ENCODE measurements around the gene SLC6A8.
A peak's percentile ranks its signal among the peaks of the same experiment; 100 is the strongest.

Gene SLC6A8

GRCh38 chrX:153687121-153688039 lies at the start of gene SLC6A8:
Gene SLC6A8 (plus strand): TSS chrX:153687926. CDS start chrX:153688575, 649 bp downstream.
- peaks cover 19% of the 10 kb centered on the region for H3K27me3 ChIP-seq
- H3K9ac ChIP-seq, result no peak within 1 kb of the TSS
- TF ChIP-seq Cebpa-rat (IDR thresholded peaks at IDR 0.05), result no peak
- H3K4me2 ChIP-seq, result peak within 1 kb of the TSS; percentile 73
- peaks cover 25% of the 10 kb centered on the region for H4K20me1 ChIP-seq
- H3K4me3 ChIP-seq, result peak within 1 kb of the TSS; percentile 65
- no peaks in the 10 kb centered on the region for H3K36me3 ChIP-seq
- H3K4me1 ChIP-seq, result peaks cover 17% of the 10 kb centered on the region
- peaks cover 50% of the 10 kb centered on the region for H3K9me3 ChIP-seq
- H3K27ac ChIP-seq, result no peak within 1 kb of the TSS

DNA sequence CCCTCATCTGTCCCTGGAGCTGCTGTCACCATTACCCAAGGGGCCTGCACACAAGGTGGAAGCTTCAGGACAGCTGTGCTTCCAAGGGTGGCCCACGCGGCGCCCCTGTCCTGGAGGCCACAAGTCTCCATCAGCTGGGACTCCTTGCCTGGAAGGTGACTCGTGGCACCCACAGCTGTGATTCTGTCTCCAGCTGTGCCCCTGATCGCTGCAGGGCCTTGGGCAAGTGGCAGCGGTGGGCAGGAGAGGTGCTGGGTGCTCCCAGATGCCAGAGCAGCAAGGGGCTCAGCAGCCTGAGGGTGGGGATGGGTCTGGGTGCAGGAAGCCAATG lies 49.7 kb upstream of the SLC6A8 start:
- peaks cover 51% of the 10 kb centered on the region for H3K27me3 ChIP-seq

DNA sequence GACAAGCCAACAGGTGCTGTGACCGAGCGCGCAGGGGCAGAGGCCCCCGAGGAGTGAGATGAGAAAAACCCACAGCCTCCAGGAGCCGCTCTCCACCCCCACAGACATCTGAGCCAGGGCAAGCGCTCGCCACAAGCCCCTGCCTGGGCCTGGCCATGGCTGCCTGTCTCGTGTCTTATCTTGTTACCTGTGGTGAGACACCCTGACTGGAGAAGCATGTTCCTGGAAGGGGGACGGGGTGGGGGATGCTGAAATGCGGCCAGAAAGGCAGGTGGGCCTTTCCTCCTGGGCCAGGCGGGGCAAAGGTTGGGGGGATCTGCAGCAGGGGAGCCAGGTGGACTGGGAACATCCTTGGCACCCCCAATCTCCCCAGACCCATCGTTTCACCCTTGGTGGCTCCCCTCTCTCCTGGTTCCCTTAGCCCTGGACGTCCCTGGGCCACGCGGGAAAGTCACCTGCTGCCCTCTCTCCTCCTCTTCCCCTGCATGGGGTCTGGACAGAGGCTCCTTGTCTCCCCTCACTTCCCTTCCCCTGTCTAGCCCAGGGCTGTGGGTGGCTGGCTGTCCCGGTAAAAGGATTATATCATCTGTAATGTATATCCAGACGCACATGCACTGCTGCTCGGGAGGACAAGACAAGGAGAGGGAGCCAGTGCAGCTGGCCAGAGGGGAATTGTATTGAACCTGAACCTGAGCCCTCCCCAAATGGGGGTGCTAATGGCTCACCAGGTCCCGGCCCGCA lies 49.1 kb upstream of the SLC6A8 start:
- Histone ChIP-seq H3K36me3 (no peaks in the 10 kb centered on the region), H3K4me2 (peak overlapping the region; percentile 80), H3K4me3 (no peak overlapping the region), H3K27me3 (peaks cover 52% of the 10 kb centered on the region), H3K27ac (no peak overlapping the region), H3K4me1 (peaks cover 76% of the 10 kb centered on the region), H3K9me3 (peaks cover 10% of the 10 kb centered on the region; the same call in 1 of the 2 replicates), H4K20me1 (peaks cover 19% of the 10 kb centered on the region; the same call in 1 of the 2 replicates), H3K9ac (no peak overlapping the region)
- TF ChIP-seq Cebpa-rat (IDR thresholded peaks at IDR 0.05), result no peak

More for the DNA sequence above, 49.7 kb upstream of the SLC6A8 start:
- peak overlapping the region; percentile 80 for H3K4me2 ChIP-seq
- no peak for TF ChIP-seq Cebpa-rat (IDR thresholded peaks at IDR 0.05)
- peaks cover 71% of the 10 kb centered on the region for H3K4me1 ChIP-seq
- no peaks in the 10 kb centered on the region for H3K36me3 ChIP-seq
- H3K9me3 ChIP-seq, result peaks cover 4% of the 10 kb centered on the region; the same call in 1 of the 2 replicates
- no peak overlapping the region for H3K4me3 ChIP-seq
- H4K20me1 ChIP-seq, result peaks cover 19% of the 10 kb centered on the region; the same call in 1 of the 2 replicates
- H3K27ac ChIP-seq, result no peak overlapping the region
- H3K9ac ChIP-seq, result no peak overlapping the region

- Histone ChIP-seq H3K9ac (no peak overlapping the region), H4K20me1 (peaks cover 20% of the 10 kb centered on the region), H3K36me3 (no peaks in the 10 kb centered on the region), H3K4me2 (peak overlapping the region; percentile 80), H3K4me3 (0 out of 2 replicates have a peak overlapping the region, but pooled peaks have one; percentile 2), H3K9me3 (peaks cover 14% of the 10 kb centered on the region; the same call in 1 of the 2 replicates), H3K4me1 (peaks cover 79% of the 10 kb centered on the region), H3K27me3 (peaks cover 52% of the 10 kb centered on the region), H3K27ac (peak overlapping the region; percentile 69)
- no peak for TF ChIP-seq Cebpa-rat (IDR thresholded peaks at IDR 0.05)
Measured at GRCh38 chrX:153639177-153640044, 48.3 kb upstream of the SLC6A8 start.

- Histone ChIP-seq H3K27me3 (peaks cover 52% of the 10 kb centered on the region), H3K4me3 (0 out of 2 replicates have a peak overlapping the region, but pooled peaks have one; percentile 23), H3K9ac (0 out of 2 replicates have a peak overlapping the region, but pooled peaks have one; percentile 7), H3K4me2 (peak overlapping the region; percentile 80), H3K27ac (peak overlapping the region; percentile 69), H3K36me3 (no peaks in the 10 kb centered on the region), H4K20me1 (peaks cover 28% of the 10 kb centered on the region), H3K9me3 (peaks cover 16% of the 10 kb centered on the region; the same call in 1 of the 2 replicates), H3K4me1 (peaks cover 79% of the 10 kb centered on the region)
- no peak for TF ChIP-seq Cebpa-rat (IDR thresholded peaks at IDR 0.05)
Measured at GRCh38 chrX:153640045-153640686, 47.6 kb upstream of the SLC6A8 start.

GRCh38 chrX:153640736-153641575 lies 46.8 kb upstream of the SLC6A8 start:
- H3K9me3 ChIP-seq, result peaks cover 17% of the 10 kb centered on the region; the same call in 1 of the 2 replicates
- H3K4me3 ChIP-seq, result 0 out of 2 replicates have a peak overlapping the region, but pooled peaks have one; percentile 23
- H3K4me1 ChIP-seq, result peaks cover 73% of the 10 kb centered on the region
- H3K9ac ChIP-seq, result 0 out of 2 replicates have a peak overlapping the region, but pooled peaks have one; percentile 7
- H3K4me2 ChIP-seq, result peak overlapping the region; percentile 80
- peak overlapping the region; percentile 69 for H3K27ac ChIP-seq
- no peaks in the 10 kb centered on the region for H3K36me3 ChIP-seq
- H4K20me1 ChIP-seq, result peaks cover 34% of the 10 kb centered on the region
- TF ChIP-seq Cebpa-rat (IDR thresholded peaks at IDR 0.05), result no peak
- H3K27me3 ChIP-seq, result peaks cover 52% of the 10 kb centered on the region

DNA sequence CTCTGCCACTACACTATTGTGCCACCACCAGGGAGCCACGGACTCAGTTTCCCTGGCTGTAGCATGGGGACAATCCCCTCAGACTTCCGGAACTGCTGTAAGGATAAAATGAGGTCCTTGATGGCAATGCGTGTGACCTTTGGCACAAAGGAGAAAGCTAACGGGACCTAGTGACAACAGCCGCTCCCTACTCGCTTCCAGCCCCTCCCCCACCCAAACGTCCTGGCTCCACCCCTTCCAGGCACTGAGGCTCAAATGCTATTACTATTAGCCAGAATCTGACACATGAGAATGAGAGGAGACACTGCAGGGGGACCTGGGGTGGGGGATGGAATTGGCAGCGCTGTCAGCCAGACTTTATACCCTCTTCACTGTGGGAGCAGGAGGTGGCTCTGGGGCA lies 46.1 kb upstream of the SLC6A8 start:
- Histone ChIP-seq H3K27ac (peak overlapping the region; percentile 69), H3K9ac (no peak overlapping the region), H3K4me3 (peak overlapping the region; percentile 61; the same call in 1 of the 2 replicates)

More for the DNA sequence above, 46.1 kb upstream of the SLC6A8 start:
- Histone ChIP-seq H3K4me2 (peak overlapping the region; percentile 80), H3K27me3 (peaks cover 52% of the 10 kb centered on the region), H4K20me1 (peaks cover 39% of the 10 kb centered on the region), H3K36me3 (no peaks in the 10 kb centered on the region), H3K4me1 (peaks cover 66% of the 10 kb centered on the region), H3K9me3 (peaks cover 17% of the 10 kb centered on the region; the same call in 1 of the 2 replicates)
- TF ChIP-seq Cebpa-rat (IDR thresholded peaks at IDR 0.05), result no peak
